RPMI8226 (cell line): ENCODE measurements around the gene MYOC.
"Not testable (repeated sequence)": the region's sequence is repeated elsewhere in the genome, so short reads cannot be mapped to it uniquely, and the experiment has no call there.

Source experiments
- DNase-seq: peaks from one replicate; pipeline ENCODE4 v3.0.0-alpha.2; 2015

Gene MYOC

GRCh38 chr1:171645553-171646248, 6.8 kb downstream of the MYOC start:
- DNase-seq: no peak

DNA sequence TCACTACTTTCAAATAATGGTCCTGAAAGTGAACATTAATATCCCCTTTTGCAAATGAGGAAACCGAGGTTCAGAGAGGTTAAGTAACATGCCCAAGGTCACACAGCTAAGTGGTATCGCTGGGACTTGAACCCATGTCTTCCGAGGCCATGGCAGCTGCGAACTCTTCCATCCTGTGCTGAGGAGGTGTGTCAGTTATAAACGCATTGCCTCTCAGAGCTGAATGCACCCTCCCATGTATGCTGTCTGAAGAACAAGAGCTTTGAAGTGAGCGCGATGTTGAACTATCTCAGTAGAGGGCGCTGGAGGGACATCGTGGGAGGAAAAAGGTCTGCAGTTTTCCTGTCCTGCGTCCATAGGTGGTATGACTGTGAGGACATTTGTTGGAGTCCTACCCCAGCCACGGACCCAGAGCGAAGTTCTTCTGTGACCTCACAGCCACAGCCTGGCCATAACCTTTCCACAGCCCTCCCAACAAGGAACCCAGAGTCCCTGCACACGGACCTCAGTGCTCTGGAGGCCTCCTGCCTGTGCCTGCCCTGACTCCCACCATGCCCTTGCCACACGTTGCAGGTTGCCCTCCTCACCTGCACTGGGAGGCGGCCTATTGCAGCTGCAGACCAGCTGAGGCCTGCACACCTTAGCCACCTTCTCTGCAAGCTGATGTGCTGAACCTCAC, 7.5 kb downstream of the MYOC start:
- DNase-seq: peak; percentile 89

DNA sequence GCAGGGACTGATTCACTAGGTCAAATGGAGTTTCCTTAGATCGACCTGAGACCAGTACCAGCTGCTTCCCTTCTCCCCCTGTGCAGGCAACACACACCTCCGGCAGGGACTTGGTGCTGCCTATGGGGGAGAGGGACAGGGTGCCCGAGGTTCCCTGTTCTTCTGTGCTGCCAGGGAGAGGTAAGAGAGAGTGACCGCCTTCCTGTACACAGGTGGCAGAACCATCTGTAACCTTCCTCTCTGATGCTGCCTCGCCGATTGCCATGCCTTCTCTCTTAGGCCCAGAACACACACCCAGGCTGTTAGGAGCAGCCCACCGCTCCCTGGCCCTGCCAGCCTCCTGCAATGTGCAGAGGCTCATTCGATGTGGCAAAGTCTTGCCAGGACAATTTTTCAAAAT, 9.3 kb downstream of the MYOC start:
- DNase-seq: no peak

DNA sequence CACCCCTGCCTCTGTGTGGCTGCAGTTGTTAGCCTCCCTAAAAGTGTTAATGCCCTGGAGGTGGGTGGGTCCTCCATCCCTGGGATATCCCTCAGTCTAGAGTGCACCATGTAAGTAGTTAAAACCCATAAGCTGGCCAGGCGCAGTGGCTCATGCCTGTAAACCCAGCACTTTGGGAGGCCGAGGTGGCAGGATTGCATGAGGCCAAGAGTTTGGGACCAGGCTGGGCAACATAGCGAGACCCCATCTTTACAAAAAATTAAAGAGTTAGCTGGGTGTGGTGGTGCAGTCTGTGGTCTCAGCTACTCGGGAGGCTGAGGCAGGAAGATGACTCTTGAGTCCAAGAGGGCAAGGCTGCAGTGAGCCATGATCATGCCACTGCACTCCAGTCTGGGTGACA, 10.3 kb downstream of the MYOC start:
- DNase-seq: no peak

GRCh38 chr1:171641076-171641864, 11.2 kb downstream of the MYOC start:
- no peak for DNase-seq

GRCh38 chr1:171640225-171640624, 12.3 kb downstream of the MYOC start:
- DNase-seq: no peak

DNA sequence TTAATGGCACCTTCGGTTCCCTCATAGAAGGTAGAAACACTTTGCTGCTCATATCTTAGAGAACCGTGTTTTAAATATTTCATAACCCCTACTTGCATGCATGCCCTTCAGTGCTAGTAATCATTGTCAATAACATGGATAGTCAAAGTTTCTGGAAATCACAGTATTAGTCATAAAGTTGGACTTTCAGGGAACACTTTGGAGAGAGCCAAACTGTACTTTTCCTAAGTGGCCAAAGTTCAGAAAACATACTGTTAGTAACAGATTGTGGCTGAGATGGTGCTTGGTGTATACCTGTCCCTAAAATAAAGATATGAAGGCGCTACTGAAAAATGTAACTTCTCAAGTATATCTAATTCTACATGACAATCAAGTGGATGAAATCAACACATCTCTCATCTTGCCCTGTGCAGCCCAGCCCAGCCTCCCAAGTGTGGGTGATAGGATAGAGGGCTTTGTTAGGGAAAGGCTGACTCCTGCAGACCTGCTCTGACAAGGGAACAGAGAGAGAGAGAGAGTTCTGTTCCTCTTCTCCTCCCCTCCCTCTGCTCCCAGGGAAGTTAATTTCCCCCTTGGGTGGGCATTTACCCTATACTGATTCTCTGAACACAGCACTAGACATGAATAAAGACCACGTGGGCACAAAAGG, 14.4 kb downstream of the MYOC start:
- no peak for DNase-seq

GRCh38 chr1:171636141-171636540, 16.3 kb downstream of the MYOC start:
- no peak for DNase-seq

DNA sequence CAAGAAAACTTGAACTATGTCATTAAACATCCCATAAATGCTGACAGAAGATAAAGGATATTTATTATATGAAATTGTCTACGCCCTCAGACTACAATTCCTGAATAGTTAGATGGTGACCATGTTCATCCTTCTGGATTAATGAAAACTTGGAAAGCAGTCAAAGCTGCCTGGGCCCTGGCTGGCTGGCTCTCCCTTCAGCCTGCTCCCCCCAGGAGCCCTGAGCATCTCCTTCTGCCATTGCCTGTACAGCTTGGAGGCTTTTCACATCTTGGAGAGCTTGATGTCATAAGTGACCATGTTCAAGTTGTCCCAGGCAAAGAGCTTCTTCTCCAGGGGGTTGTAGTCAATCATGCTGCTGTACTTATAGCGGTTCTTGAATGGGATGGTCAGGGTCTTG, 16.8 kb downstream of the MYOC start:
- DNase-seq: no peak

DNA sequence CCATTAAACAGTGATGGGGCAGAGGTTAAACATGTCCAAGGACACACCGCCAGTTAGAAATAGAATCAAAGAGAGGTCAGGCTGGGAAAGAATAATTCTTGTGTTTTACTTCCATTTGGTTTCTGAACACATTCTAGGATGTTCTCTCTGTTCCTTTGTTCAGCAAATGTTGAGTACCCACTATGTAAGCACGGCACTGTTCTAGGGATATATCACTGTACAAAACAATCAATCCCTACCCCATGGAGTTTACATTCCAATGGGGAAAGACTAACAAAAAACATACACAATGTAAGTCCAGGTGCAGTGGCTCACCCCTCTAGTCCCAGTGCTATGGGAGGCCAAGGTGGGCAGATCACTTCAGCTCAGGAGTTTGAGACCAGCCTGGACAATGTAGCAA, 24.3 kb downstream of the MYOC start:
- no peak for DNase-seq

DNA sequence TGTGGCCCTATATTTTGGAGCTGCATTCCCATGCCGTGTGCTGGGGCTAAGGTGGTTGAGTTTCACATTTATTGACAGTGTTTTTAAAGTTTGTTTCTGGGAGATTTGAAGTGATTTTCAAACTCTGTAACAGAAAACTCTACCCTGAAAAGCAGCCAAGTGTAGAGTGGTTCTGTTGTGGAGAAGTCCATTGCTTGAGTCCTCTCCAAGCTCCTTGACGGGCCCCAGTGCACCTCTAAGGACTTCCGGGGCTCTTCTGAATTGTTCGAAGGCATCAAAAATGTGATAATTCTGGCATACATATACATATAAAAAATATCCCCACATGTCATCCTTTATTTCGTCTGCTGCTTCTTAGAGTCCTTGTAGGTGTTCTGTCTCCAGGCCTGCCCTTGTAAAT, 25.5 kb downstream of the MYOC start:
- no peak for DNase-seq

GRCh38 chr1:171625225-171625624, 27.3 kb downstream of the MYOC start:
- no peak for DNase-seq

- DNase-seq: no peak
These were observed 28.7 kb downstream of the MYOC start for GRCh38 chr1:171623651-171624331.

DNA sequence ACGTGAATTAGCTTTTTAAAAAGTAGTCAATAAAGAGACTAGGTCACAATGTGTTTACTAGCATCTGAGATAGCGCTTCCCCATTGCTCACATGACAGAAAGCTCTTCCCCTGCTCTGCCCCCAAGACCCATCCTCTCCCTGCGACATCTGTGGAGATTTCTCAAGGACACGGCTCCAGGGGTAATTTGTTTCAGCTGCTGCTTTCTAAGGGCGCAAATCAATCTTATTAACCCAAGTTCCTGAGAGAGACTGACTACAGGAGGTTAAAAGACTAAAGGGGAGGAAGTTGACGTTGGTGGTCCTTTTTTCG, 30.4 kb downstream of the MYOC start, which contains the start of gene MYOCOS:
Gene MYOCOS, plus strand, starts transcription at position 92 of the 311 bp plus-strand sequence. CDS start 1,641 bp downstream, outside the sequence.
- DNase-seq: no peak

- no peak for DNase-seq
These were observed 35.9 kb downstream of the MYOC start for GRCh38 chr1:171616586-171616985.

GRCh38 chr1:171615122-171615906, 37.2 kb downstream of the MYOC start:
- not testable (repeated sequence) for DNase-seq

DNA sequence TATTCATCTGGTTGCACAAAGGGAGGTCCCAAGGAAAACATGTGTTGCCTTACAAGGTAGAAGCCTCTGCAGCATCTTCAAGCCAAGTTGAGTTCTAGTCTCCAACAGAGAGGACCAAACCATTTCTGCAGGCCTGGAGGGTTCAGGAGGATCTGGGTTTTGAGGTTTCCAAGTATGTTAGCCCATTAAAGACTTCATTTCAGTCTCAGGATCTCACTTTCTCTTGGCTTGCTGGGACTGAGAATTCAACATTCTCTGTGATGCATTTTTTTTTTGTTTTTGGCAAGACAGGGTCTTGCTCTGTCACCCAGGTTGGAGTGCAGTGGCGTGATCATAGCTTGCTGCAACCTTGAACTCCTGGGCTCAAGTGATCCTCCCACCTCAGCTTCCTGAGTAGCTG, 39.2 kb downstream of the MYOC start:
- DNase-seq: no peak

- DNase-seq: no peak
These were observed 41.2 kb downstream of the MYOC start for GRCh38 chr1:171611306-171611705.

GRCh38 chr1:171610385-171610784, 42.1 kb downstream of the MYOC start:
- peak; percentile 20 for DNase-seq

DNA sequence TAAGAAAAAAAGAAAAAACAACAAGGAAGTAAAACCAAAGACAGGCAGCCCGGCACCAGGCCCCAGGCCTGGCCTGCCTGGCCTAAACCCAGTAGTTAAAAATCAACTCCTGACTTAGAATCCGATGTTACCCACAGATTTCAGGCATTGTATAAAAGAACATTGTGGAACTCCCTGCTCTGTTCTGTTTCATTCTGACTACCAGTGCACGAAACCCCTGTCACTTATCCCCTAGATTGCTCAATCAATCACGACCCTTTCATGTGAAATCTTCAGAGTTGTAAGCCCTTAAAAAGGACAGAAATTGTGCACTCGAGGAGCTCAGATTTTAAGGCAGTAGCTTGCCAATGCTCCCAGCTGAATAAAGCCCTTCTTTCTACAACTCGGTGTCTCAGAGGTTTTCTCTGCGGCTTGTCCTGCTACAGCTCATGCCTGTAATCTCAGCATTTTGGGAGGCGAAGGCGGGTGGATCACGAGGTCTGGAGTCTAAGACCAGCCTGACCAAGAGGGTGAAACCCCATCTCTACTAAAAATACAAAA, 46.0 kb downstream of the MYOC start:
- DNase-seq: peak; percentile 1

GRCh38 chr1:171603042-171603441, 49.4 kb downstream of the MYOC start:
- DNase-seq: peak; percentile 0

- DNase-seq: peak; percentile 1
These were observed 51.6 kb downstream of the MYOC start for GRCh38 chr1:171600862-171601261.
